GM18867 (cell line): ENCODE data around the gene APP.
"Not testable (repeated sequence)": the region's sequence is repeated elsewhere in the genome, so short reads cannot be mapped to it uniquely, and the experiment has no call there.

Experiments used
- ATAC-seq: cut with Tn5 transposase; IDR thresholded peaks from one replicate; pipeline ENCODE4 v1.9.1; 2021; ENCODE audit warnings: mild to moderate bottlenecking, moderate library complexity; ENCODE audit not compliant: unreplicated experiment

APP gene

GRCh38 chr21:26105819-26106218, 64.8 kb downstream of the APP start:
- ATAC-seq = no peak

- no peak for ATAC-seq
Observed at GRCh38 chr21:26100573-26100972, 70.0 kb downstream of the APP start.

- ATAC-seq = no peak
Observed at GRCh38 chr21:26099610-26100219, 70.9 kb downstream of the APP start.

- ATAC-seq = no peak
Observed at GRCh38 chr21:26098772-26099397, 71.7 kb downstream of the APP start.

GRCh38 chr21:26097475-26097874, 73.1 kb downstream of the APP start:
- no peak for ATAC-seq

DNA sequence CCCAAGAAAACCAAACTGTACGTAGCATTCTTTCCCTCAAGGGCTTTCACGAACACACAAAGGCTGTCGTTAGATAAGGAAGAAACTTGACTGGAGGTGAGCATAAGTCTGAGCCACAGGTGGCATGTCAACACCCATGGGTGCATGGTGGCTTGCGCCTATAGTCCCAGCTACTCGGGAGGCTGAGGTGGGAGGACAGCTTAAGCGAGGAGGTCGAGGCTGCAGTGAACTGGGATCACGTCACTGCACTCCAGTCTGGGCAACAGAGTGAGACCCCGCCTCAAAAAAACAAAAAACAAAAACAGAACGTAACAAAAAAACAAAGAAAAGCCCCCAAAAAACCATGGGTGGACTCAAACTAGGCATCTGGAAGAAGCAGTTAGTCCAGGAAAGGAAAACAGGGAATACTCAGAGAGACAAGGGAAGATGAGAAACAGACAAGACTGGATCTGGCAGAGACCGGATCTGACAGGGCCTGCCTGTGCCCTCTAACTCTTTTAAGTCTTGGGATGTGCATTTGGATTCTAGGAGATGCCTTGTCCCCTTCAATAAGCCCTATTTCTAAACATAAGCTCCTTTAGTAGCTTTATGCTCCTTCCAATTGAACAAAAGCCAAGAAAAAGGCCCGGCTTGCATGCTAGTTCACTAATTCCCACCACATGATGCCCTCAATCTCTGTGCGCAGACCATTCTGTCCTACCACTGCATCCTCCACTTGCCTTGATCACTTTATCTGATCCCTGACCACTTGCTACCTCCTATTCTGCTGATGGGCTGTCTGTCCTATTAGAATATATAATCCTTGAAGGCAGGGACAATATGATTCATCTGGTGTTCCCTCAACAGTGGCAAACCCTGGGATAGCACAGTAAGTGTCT, 73.8 kb downstream of the APP start:
- ATAC-seq = no peak

DNA sequence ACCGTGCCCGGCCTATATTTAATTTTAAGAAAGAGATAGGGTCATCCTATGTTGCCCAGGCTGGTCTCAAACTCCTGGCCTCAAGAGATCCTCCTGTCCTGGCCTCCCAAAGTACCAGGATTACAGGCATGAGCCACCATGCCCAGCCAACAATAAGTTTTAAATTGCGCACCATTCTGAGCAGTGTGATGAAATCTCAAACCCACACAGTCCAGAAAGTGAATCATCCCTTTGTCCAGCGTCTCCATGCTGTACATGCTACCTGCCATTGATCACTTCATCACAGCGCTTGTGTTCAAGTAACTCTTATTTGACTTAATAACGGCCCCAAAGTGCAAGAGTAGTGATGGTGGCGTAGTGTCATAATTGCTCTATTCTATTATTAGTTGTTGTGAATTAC, 75.4 kb downstream of the APP start:
- ATAC-seq = no peak

GRCh38 chr21:26093122-26093521, 77.4 kb downstream of the APP start:
- ATAC-seq = no peak

GRCh38 chr21:26091480-26092018, 79.0 kb downstream of the APP start:
- ATAC-seq = no peak

GRCh38 chr21:26089730-26090129, 80.8 kb downstream of the APP start:
- ATAC-seq = no peak

- no peak for ATAC-seq
Observed at GRCh38 chr21:26087223-26087918, 83.2 kb downstream of the APP start.

GRCh38 chr21:26085882-26086281, 84.7 kb downstream of the APP start:
- ATAC-seq = no peak

DNA sequence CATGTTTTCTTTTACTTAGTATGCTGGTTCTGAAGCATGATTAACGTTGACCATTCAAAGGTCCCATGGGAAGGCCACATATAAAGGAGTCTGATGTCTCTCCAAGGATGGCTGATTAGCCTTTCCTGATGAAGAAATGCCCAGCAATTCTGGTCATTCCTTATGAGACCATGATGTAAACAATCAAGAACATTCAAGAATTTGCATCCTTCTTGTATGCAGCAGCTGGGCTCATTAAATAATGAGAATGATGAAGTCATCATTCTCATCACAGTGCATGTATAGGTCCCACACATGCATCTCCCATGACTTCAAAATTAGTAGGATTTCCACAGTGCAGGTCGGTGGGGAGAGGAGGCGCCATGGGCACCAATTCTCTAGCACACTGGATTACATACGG, 85.4 kb downstream of the APP start:
- ATAC-seq = no peak

DNA sequence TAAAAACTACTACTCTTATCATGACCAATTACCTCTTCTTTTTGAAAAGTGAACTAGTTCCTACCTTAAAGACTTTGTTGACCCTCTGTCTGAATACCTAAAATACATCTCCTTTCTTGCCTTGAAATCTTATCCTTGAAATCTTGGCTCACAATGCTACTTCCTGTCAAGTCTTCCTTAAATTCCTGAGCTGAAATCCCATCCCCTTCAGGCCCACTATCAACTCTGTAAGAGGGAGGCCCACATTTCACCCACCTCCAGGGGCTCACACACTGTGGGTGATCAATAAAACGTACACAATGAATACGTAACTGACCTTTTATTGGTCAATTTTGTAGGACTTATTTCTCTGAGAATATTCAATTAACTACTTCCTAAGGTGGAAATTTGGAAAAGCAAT, 88.0 kb downstream of the APP start:
- ATAC-seq = no peak

DNA sequence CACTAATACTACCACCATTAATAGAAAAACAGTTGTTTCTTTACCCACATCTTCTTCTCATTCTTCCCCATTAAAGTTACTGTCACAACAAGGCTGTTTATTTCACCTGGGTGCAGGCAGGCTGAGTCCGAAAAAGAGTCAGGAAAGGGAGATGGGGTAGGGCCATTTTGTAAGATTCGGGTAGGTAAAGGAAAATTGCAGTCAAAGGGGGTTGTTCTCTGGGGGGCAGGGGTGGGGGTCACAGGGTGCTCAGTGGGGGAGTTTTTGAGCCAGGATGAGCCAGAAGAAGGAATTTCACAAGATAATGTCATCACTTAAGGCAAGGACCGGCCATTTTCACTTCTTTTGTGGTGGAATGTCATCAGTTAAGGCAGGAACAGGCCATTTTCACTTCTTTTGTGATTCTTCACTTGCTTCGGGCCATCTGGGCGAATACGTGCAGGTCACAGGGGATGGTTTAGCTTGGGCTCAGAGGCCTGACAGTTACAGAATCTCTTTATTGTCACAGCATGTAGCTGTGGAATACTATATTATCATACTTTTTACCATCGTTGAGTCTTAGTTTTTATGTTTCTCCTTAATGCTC, 89.3 kb downstream of the APP start:
- ATAC-seq = not testable (repeated sequence)

GRCh38 chr21:26080211-26080610, 90.4 kb downstream of the APP start:
- ATAC-seq = no peak

DNA sequence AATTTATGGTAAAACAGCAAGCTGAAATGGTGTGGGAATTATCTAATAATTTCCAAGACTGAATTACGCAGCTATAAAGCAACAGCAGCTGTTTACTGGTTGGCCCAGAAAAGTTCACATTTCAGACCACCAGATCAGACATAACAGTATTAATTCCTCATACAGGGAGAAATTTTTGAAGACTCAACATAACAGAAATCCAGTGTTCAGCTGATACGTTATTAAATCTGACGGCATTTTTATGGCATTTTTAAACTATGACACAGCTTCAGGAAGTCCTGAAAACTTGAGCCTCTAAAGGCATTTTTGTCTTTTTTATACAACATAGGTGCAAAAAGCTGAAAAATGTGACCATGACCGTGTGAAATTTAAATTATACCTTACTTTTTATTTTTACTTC, 91.2 kb downstream of the APP start:
- ATAC-seq = no peak

GRCh38 chr21:26077521-26077920, 93.0 kb downstream of the APP start:
- ATAC-seq = no peak

DNA sequence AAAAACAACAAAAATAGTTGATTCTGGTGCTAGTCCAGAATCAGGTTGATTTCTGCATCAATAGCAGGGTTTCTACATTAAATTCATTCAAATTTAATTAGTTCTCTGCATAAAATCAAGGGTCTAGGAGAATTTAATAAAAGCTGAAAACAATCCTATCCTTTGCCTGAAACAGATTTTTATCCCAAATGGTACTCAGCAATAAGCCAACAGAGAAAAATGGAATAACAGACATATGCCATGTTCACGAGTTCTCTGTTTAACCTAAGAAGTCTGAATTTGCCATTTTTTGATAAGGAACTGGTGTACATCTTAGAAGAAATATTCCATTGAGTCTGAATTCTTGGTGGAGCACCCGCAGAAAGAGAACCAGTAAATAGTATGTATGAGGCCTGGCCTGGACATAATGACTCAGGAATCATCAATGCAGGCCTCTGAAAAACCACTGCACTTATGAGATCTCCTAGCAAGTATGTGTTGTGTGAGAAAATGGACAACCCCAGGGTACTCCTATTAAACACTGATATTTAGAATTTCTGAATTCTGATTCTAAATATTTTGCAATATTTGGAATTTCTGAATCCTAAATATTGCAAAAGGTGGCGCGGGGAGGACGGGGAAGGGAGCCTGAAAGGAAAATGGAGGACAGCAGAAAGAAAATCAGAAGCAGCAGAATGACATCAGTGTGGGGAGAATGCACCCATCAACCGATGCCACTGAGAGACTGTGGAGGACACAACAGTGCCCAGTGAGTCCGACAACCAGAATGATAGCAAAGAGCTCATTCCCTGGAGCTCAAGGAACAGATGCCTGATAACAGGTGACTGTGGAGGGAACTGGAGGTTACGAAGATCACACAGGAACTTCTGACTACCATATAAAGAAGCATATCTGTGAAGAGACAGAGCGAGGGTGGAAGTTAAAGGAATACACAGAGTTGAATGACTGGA, 97.6 kb downstream of the APP start:
- no peak for ATAC-seq
